CD4-positive, alpha-beta T cell treated with Interleukin-17A for 4 hours (primary cell): ENCODE data around the gene P2RY13.
A peak's percentile ranks its signal among the peaks of the same experiment; 100 is the strongest.

Experiments used
- DNase-seq: peaks from one replicate; pipeline ENCODE4 v3.0.0-alpha.2; 2020; ENCODE audit warnings: mixed read lengths

P2RY13 gene

DNA sequence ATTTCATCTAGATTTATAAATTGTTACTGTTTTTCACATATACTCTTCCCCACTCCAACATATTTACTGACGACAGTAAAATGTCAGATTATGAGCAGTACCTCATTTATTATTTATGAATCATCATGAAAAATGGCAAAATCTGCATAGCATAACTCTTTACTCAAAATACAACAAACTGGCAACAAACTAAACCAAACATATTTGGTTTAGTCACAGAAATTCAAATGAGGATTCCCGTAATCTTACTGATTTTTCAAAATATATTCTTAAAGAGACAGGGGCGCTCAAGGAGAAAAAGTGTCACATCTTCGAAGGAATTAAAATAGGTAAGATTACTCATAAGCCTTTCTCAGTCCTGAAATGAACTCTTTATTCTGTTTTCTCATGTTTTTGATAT lies 9.7 kb downstream of the P2RY13 start:
- DNase-seq: no peak

- no peak for DNase-seq
These were observed 10.4 kb downstream of the P2RY13 start for GRCh38 chr3:151318991-151319390.

DNA sequence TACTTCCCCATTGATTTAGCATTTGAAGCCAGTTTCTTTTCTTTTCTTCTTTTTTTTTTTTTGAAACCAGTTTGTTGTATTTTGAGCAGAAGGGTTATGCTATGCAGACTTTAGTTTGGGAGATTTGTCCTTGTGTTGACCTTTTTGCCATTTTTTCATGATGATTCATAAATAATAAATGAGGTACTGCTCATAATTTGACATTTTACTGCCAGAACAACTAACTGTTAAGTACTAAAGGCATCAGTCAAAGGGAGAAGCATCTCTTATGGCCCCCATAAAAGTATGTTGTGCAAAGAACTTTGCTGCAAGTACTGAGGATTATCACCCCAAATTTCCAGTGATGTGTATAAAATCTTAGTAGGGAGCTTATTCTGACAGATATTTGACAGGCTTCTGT lies 11.0 kb downstream of the P2RY13 start:
- DNase-seq: no peak

DNA sequence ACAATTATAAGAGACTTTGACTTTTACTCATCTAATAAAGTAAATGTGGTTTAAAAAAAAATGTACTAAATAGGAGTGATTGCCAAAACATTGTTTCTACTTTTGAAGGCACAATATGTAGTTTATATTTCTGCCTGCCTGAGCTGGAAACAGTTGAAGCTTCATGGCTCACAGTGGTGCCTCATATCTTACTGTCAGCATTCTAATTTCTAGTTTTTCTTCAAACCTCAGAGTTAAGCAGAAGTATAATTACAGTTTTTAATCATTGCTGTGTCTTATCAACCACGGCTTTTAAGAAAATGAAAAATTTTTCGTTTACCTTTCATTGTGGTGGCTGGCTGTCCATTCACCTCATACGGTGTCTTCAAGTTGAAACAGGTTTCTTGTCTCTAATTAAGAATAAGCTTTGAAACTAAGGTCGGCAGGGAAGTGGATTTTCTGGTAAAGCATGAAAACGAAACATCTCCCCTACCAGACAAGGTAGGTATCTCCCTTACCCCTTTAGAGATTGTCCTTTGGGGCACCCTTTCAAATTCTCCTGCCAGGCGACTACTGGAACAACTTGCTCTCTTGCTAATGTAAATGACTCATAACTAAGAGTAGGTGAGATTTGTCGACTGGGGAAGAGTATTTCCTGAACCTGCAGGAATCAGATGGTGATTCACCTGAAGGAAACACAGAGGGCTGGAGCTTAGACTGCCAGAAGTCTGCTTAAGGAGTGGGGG lies 12.9 kb downstream of the P2RY13 start, which contains the start of gene GPR87:
TSS of gene GPR87 (minus strand) at position 554 of the 725 bp plus-strand sequence. CDS start 16,720 bp downstream, outside the sequence.
- DNase-seq: peak; percentile 7

DNA sequence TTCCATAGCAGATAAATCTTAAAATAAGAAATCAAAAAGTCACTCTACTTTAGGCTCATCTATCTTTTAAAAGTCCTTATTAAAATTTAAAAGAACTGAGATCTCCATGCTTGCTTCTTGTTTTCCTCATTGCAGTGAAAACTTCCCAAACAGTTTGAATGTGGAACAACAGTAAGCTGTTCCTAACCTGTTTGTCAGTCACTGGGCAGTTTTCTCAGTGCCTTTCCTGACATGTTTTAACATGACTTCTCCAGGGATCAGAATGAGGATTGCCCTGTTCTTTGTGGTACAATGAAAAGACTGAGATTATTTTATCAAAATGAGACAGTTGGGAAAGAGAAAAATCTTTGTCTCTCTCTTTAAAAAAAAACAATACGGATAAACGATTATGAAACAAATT lies 13.5 kb downstream of the P2RY13 start:
- DNase-seq: no peak

DNA sequence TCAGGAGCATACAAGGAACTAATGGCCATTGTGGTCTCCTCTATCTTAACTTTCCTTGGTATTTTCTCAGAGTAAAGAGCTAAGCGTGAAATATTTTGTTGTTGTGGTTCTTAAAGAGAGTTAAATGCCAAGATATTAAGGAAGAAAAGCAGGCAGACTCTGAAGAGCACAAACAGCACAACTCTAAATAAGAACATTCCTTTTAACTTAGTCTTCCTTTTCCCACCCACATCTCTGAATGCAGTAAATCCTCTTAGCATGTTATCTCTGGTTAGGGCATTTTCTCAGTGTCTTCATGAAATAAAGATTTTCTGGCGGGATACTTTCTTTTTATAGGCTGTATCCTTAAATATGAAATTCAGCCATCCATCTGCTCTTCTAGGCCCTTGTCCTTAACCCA lies 14.2 kb downstream of the P2RY13 start:
- no peak for DNase-seq

DNA sequence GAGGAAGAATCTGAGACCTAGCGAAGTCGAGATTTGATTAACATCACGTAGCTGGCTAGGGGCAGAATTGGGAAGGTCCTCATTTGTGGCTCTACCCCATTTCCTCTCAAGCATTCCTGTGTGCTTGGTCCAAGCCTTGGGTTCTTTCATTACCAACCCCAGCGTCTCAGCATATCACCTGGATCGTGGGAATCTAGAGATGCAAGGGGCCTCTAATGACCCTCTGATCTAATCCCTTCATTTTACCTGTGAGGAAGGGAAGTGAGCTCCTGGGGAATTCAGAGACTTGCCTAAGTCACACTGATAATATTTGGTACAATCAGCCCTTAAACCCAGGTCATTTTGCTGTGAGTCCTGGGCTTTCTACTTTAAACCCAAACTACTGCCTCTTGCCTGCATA lies 14.8 kb downstream of the P2RY13 start:
- no peak for DNase-seq

GRCh38 chr3:151314137-151314536 lies 15.2 kb downstream of the P2RY13 start:
- no peak for DNase-seq

DNA sequence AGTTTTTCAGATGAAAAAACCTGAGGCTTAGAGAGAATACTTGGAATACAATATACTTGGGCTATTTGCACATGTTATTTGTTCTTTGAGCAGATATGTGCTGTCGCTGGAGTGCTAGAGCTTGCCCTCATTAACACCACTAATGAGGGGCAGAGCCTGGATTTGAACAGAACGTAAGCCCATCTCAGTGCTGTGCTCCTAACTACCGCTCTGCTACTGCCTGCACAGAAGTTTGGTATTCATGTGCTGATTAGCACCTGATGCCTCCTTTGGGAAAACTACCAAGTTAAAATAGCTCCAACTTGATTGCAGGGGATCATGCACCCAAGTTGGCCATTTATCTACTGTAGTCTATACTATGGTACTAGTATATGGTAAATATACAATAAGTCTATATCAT lies 16.4 kb downstream of the P2RY13 start:
- no peak for DNase-seq

DNA sequence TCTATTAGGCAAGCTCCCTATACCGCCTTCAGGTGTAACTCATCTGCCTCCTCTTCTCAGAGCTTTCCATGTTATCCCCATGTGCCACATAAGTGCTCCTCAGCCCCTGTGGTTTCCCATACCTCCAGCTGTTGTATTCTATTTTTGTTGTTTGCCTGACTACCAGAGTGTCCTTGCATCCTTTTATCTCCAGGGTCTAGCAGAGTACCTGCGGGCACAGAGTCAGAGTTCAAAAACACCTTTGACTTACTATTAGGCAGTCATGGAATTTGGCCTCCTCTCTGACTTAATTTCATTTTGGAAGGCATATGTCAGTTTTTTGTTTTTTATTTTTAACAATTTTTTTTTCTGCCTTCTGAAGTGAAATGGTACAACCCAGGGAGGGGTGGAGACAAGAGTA lies 19.8 kb downstream of the P2RY13 start:
- DNase-seq: no peak

GRCh38 chr3:151307583-151308488 lies 21.5 kb downstream of the P2RY13 start:
- DNase-seq: no peak

- no peak for DNase-seq
These were observed 22.2 kb downstream of the P2RY13 start for GRCh38 chr3:151307131-151307530.

- no peak for DNase-seq
These were observed 23.1 kb downstream of the P2RY13 start for GRCh38 chr3:151306168-151306810.

DNA sequence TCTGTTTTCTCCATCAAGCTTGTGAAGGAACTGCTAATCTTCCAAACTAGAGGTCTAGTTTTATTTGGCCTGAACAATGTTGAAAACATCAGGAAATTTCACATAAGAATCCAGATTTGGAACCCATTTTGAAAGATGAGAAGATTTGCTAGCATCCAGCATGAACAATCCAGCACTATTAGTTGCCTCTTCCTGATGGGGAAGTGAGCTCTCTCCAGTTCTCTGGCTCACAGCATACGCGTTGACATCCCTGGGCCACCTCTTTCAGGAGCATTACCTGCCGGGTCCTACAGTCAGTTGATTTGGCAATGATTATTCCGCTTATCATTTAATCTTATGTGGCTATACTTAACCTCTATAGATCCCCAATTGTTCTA lies 23.6 kb downstream of the P2RY13 start:
- DNase-seq: no peak

- no peak for DNase-seq
These were observed 24.1 kb downstream of the P2RY13 start for GRCh38 chr3:151305060-151305774.

- no peak for DNase-seq
These were observed 25.6 kb downstream of the P2RY13 start for GRCh38 chr3:151303751-151304150.

DNA sequence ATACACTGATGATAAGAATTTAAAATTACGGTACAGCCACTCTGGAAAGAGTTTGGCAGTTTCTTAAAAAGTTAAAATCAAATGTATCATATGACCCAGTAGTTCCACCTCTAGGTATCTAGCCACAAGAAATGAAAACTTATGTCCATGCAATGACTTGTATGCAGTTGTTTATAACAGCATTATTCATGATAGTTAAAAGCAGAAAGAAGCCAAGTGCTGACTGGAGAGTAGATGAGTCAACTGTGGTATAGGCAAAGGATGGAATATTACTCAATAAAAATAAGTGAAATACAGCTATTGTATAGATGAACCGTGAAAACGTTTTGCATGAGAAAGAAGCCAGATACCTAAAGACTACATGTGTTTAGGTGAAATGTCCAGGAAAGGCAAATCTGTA lies 27.6 kb downstream of the P2RY13 start:
- no peak for DNase-seq

- no peak for DNase-seq
These were observed 28.8 kb downstream of the P2RY13 start for GRCh38 chr3:151300539-151300938.

GRCh38 chr3:151299006-151299405 lies 30.3 kb downstream of the P2RY13 start:
- DNase-seq: no peak

DNA sequence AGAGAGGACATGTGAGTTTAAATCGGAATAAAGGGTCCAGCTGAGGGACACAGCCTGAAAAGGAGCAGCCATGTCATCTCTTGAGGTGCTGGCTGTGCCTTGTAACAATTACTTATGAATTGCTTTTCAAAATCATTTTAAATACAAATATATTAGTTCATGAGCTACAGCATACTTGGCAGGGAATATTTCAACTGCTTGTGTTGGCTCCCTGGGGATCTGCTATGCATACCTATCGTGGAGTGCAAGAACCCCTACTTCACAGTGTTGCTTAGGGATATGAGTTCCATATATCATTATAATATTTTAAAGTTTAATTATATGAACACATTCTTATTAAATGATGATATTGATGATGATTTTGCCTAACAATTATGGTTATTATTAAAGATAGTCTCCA lies 31.9 kb downstream of the P2RY13 start:
- DNase-seq: no peak

DNA sequence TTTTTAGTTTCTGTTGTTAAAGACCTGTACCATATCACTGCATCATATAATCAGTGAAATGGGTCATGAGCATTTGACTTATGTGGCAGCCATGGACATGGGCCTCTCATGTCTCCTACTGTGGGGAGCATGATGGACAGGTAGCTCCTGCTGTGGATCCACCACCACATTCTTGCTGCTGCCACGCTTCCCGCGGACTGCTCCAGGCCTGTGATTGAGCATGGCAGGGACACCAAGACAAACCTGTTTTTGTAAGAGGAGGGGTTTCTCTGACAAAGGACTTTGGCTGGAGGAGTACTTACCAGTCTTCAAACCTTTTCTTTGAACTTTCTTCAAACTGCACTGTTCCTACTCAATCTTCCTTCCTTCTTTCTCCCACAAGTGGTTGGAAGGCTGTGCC lies 33.1 kb downstream of the P2RY13 start:
- DNase-seq: no peak

- no peak for DNase-seq
These were observed 36.2 kb downstream of the P2RY13 start for GRCh38 chr3:151293127-151293526.

GRCh38 chr3:151290673-151291072 lies 38.7 kb downstream of the P2RY13 start:
- DNase-seq: no peak
